Ovary (tissue), 10 donors: ENCODE data around the gene UNC13D. TPM values are rescaled to one million over a fixed set of nuclear protein-coding genes. Genes with fewer than 3 reads are reported as not detected.
A peak's percentile ranks its signal among the peaks of the same experiment; 100 is the strongest.

ENCODE experiments used
- DNase-seq, 5 donors: peaks; one replicate each; pipeline ENCODE4 v3.0.0-alpha.2; 2019 to 2020
- H3K27ac ChIP-seq, 2 donors: fragments of 200-600 bp; one replicate each; pipeline versions ENCODE4 v1.5.1 to v1.8.0; 2019 to 2022
- H3K27me3 ChIP-seq: fragments of 200-600 bp; one replicate; pipeline ENCODE4 v1.8.0; 2022
- H3K36me3 ChIP-seq: fragments of 200-600 bp; sonication (generic); one replicate; pipeline ENCODE4 v1.5.1; 2019
- H3K4me1 ChIP-seq: one replicate; pipeline ENCODE4 v1.8.1; 2013; ENCODE audit warnings: mild to moderate bottlenecking, moderate library complexity; ENCODE audit not compliant: insufficient read depth
- H3K4me3 ChIP-seq: fragments of 200-600 bp; sonication (generic); one replicate; pipeline ENCODE4 v1.5.1; 2017
- H3K9me3 ChIP-seq, 2 donors: fragments of 200-600 bp in 1 of 2; sonication (generic) in 1 of 2; one replicate each; pipeline versions ENCODE4 v1.5.1 to v1.8.1; 2013 to 2019; ENCODE audit warnings: mild to moderate bottlenecking in 1 of 2, moderate library complexity in 1 of 2
- EP300 ChIP-seq: sonication (generic); formaldehyde crosslinking; IDR thresholded peaks from one replicate; pipeline ENCODE4 v1.6.1; 2017; ENCODE audit warnings: antibody characterized with exemption
- POLR2A ChIP-seq: fragments of 450-650 bp; IDR thresholded peaks from one replicate; pipeline ENCODE4 v1.6.1; 2017; ENCODE audit warnings: antibody characterized with exemption, mild to moderate bottlenecking, moderate library complexity
- WGBS, 3 donors: extraction: QIAGEN DNeasy Blood & Tissue Kit in 1 of 3; methylation state at CpG; one replicate each; pipeline versions ENCODE4 v1.1.5 to v1.1.7; 2013 to 2017; 5-methylcytosine and 5-hydroxymethylcytosine counted together
- intact Hi-C, 4 donors: fragments of 100-400 bp; cut with DNase I; formaldehyde crosslinking; loops; one replicate each; pipeline versions ENCODE4 v1.11.0 to v1.15.1; 2022 to 2023
- long read RNA-seq, 3 donors: library from polyadenylated mRNA in 2 of 3; unstranded in 2 of 3; transcript quantifications; one replicate each; pipeline ENCODE4 v2.0.0 and lab custom pipeline, GENCODE V29; 2021 to 2026
- polyA plus RNA-seq, 2 donors: library from polyadenylated mRNA; stranded (reverse); fragments of 200-250 nt in 1 of 2; fragments of 350-450 nt in 1 of 2; fragmentation: Illumina TruSeq in 1 of 2; extraction: RNeasy Lipid Tissue Mini Kit (QIAGEN cat#74804) in 1 of 2; gene quantifications; one replicate each; pipeline ENCODE4 v1.2.3, GENCODE V29; 2013 to 2014
- total RNA-seq, 7 donors: library from RNA; depleted of rRNA in 2 of 7; stranded (reverse); fragments of >200 nt in 2 of 7; fragmentation: NEBNext Ultra II Directional in 3 of 7; extraction: Animal tissue kit (Norgen Biotek cat#: 25700) in 3 of 7; gene quantifications; one replicate each; pipeline versions ENCODE4 v1.1.0 to v1.2.4, GENCODE V29; 2016 to 2023
- TF ChIP-seq, protein P1 (sequence below), 3 donors: fragments of 450-650 bp in 2 of 3; fragments of 200-600 bp in 1 of 3; IDR thresholded peaks; one replicate each; pipeline versions ENCODE4 v1.5.1 to v1.8.0; 2016 to 2022; ENCODE audit warnings: antibody characterized with exemption in 3 of 3, mild to moderate bottlenecking in 1 of 3
- donor health status: DM: no; HTN: no; CAD: no; lungs with moderate emphysema.
- donor health status: DM: no; HTN: no; CAD: no.
- donor health status: Bipolar disorder and iron deficiency.
- donor health status: DM: yes; HTN: yes; CAD: no.
- donor health status: DM: no; HTN: no; CAD: no.
- donor health status: DM: yes; HTN: yes; CAD: no.

Gene UNC13D
- 10 to 100 TPM; 10.7 to 24.9 (median 14.1) TPM for total RNA-seq
- 10 to 100 TPM in 1 of 2 donors, 1 to 10 TPM in 1; 8.9 to 17.1 TPM for polyA plus RNA-seq
- long read RNA-seq, donor 1, partial matches to known transcripts: 23 of 27 reads
- long read RNA-seq, donor 1, other reads (novel, unspliced or antisense): 4 of 27 reads
- long read RNA-seq, donor 2: 0 reads
- long read RNA-seq, donor 3, full-length matches to known transcripts: 2 of 15 reads
- long read RNA-seq, donor 3, partial matches to known transcripts: 7 of 15 reads
- long read RNA-seq, donor 3, other reads (novel, unspliced or antisense): 6 of 15 reads

DNA sequence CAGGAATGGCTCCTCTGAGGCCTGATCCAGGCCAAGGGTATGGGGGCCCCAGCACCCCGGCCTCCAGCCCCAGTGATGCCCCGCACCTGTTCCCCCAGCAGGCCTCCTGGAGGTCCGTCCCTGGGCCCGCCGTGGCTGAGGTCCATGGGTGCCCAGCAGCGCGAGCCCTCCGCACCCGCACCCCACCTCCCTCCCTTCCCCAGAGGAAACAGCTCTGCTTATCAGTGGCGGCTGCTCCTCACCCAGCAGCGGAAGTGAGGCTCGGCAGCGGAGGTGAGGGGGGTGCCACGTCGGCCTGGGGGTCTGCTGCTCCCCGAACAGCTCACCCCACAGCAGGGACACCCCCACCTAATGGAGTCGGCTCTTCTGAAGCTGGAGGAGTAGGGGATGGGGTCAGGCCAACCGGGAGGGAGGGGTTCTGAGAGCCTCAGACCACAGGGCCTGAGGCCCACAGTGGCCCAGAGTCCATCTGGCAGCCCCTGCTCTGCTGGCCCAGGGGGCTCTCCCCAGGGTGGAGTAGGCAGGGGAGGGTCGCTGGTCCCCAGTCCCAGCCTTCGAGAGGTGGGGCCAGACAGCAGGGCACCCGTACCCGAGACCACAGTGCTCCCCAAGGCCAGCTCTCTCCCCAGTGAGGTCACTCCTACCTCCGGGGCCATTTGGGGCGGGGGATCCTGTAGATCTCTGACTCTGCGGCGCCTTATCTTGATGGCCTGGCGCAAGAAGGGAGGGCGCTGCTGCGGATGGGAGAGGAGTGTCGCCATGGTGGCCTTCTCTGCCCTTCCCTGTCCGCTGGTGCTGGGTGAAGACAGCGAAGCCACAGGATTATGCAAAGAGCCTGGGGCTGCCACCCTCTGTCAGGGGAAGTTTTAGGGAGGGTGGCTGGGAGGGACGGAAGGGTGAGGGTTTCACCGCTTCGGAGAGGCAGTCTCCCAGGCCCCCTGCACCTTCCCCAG, at the start of gene UNC13D:
TSS of gene UNC13D (minus strand) at position 828 of the 953 bp plus-strand sequence. CDS start at position 761, 67 bp downstream.
- DNase-seq: no peak
- WGBS, 3 donors: 56 to 59% (median 59%) methylated on average over 27 to 35 of the region's 35 CpGs

DNA sequence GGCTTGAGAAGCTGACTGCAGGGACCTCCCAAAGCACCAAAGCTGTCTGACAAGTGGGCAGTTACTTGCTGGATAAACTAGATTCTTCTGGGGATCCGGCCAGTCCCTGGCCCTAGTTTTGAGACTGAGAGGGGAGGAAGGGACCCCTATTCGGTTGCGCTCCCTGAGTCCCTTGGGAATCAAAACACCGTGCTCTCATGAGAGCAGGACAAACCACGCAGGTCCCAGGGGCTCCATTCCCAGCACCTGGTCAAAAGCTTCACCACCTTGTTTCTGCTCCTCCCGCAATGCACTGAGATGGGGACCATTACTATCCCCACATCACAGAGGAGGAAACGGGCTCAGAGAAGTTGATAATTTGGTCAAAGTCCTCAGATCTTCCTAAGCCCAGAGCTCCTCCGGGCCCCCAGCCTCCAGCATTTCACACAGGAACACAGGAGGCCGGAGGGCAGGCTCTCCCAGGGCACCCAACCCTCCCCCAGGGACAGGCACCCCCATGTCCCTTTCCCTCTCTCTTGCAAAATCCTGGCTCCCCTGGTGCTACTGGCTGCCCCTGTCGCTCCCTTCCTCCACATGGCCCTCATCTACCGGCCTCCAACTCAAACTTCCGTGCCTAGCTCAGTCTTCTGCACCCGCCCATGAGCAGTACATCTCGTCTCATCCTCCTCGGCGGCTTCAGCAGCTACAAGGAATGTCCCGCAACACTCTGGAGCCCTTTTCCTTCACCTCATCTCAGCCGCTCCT, 49.3 kb upstream of the UNC13D start:
- H3K27me3 ChIP-seq: no peaks in the 10 kb centered on the region
- no peaks in the 10 kb centered on the region for H3K9me3 ChIP-seq
- no peak overlapping the region for H3K27ac ChIP-seq
- TF ChIP-seq, protein P1, sequence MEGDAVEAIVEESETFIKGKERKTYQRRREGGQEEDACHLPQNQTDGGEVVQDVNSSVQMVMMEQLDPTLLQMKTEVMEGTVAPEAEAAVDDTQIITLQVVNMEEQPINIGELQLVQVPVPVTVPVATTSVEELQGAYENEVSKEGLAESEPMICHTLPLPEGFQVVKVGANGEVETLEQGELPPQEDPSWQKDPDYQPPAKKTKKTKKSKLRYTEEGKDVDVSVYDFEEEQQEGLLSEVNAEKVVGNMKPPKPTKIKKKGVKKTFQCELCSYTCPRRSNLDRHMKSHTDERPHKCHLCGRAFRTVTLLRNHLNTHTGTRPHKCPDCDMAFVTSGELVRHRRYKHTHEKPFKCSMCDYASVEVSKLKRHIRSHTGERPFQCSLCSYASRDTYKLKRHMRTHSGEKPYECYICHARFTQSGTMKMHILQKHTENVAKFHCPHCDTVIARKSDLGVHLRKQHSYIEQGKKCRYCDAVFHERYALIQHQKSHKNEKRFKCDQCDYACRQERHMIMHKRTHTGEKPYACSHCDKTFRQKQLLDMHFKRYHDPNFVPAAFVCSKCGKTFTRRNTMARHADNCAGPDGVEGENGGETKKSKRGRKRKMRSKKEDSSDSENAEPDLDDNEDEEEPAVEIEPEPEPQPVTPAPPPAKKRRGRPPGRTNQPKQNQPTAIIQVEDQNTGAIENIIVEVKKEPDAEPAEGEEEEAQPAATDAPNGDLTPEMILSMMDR (IDR thresholded peaks at IDR 0.05): no peak
- TF ChIP-seq EP300: no peak
- no peak for TF ChIP-seq POLR2A
- peaks cover 8% of the 10 kb centered on the region for H3K4me1 ChIP-seq
- intact Hi-C loops: no loop called here
- WGBS, 3 donors: 88 to 91% (median 89%) methylated on average over 18 of the region's 18 CpGs
- H3K36me3 ChIP-seq: no peaks in the 10 kb centered on the region
- no peak overlapping the region for H3K4me3 ChIP-seq
- DNase-seq: peak in 1 of 5 donors; percentile 16

More for the DNA sequence above, at the start of gene UNC13D:
- Histone ChIP-seq H3K27me3 (no peaks in the 10 kb centered on the region), H3K27ac (peak within 1 kb of the TSS in 1 of 2 donors; percentile 42), H3K4me1 (no peaks in the 10 kb centered on the region), H3K36me3 (no peaks in the 10 kb centered on the region), H3K4me3 (no peak within 1 kb of the TSS), H3K9me3 (no peaks in the 10 kb centered on the region)
- intact Hi-C loops: no loop called here
- no peak for TF ChIP-seq POLR2A
- TF ChIP-seq, protein P1 (IDR thresholded peaks at IDR 0.05): no peak
- TF ChIP-seq EP300: no peak

- H3K36me3 ChIP-seq: no peaks in the 10 kb centered on the region
- no peak overlapping the region for H3K27ac ChIP-seq
- H3K4me1 ChIP-seq: peaks cover 8% of the 10 kb centered on the region
- DNase-seq: peak in 2 of 5 donors; percentile 28 to 42
- no peak for TF ChIP-seq POLR2A
- TF ChIP-seq, protein P1 (IDR thresholded peaks at IDR 0.05): no peak
- no peak for TF ChIP-seq EP300
- no peaks in the 10 kb centered on the region for H3K9me3 ChIP-seq
- intact Hi-C loops: no loop called here
- WGBS, 3 donors: 84 to 95% (median 86%) methylated on average over 13 to 16 of the region's 16 CpGs
- H3K4me3 ChIP-seq: no peak overlapping the region
- no peaks in the 10 kb centered on the region for H3K27me3 ChIP-seq
Measured at GRCh38 chr17:75892556-75893224, 48.5 kb upstream of the UNC13D start.
